ENCODE results near the gene TMEM39B.
A peak's percentile ranks its signal among the peaks of the same experiment; 100 is the strongest.

The TMEM39B gene

GRCh38 chr1:32066489-32066873, 6.3 kb upstream of the TMEM39B start:
- TF ChIP-seq CTCF (IDR thresholded peaks at IDR 0.05; ENCODE audit: low read length, missing control alignments) = no peak
- peak; percentile 96 for DNase-seq (ENCODE audit: low read depth)
- no peak overlapping the region for H3K4me3 ChIP-seq (replicated peaks; ENCODE audit: low read depth, low read length)

GRCh38 chr1:32068957-32069588, 3.7 kb upstream of the TMEM39B start:
- DNase-seq (ENCODE audit: low read depth) = peak; percentile 46
- TF ChIP-seq CTCF (IDR thresholded peaks at IDR 0.05; ENCODE audit: low read length, missing control alignments) = no peak
- H3K4me3 ChIP-seq (replicated peaks; ENCODE audit: low read depth, low read length) = no peak overlapping the region

- peak overlapping the region; percentile 84 for H3K4me3 ChIP-seq (replicated peaks; ENCODE audit: low read depth, low read length)
- peak; percentile 78 for DNase-seq (ENCODE audit: low read depth)
- no peak for TF ChIP-seq CTCF (IDR thresholded peaks at IDR 0.05; ENCODE audit: low read length, missing control alignments)
Measured at GRCh38 chr1:32071758-32072621, 749 bp upstream of the TMEM39B start.

- DNase-seq (ENCODE audit: low read depth) = no peak
- peak; percentile 16 for TF ChIP-seq CTCF (IDR thresholded peaks at IDR 0.05; ENCODE audit: low read length, missing control alignments)
- peak overlapping the region; percentile 84 for H3K4me3 ChIP-seq (replicated peaks; ENCODE audit: low read depth, low read length)
Measured at GRCh38 chr1:32073299-32074229, 825 bp downstream of the TMEM39B start.

GRCh38 chr1:32074841-32075240, 2.1 kb downstream of the TMEM39B start:
- no peak overlapping the region for H3K4me3 ChIP-seq (replicated peaks; ENCODE audit: low read depth, low read length)
- no peak for DNase-seq (ENCODE audit: low read depth)
- no peak for TF ChIP-seq CTCF (IDR thresholded peaks at IDR 0.05; ENCODE audit: low read length, missing control alignments)

GRCh38 chr1:32077451-32077850, 4.7 kb downstream of the TMEM39B start:
- H3K4me3 ChIP-seq (replicated peaks; ENCODE audit: low read depth, low read length) = no peak overlapping the region
- DNase-seq (ENCODE audit: low read depth) = no peak
- no peak for TF ChIP-seq CTCF (IDR thresholded peaks at IDR 0.05; ENCODE audit: low read length, missing control alignments)
